Epithelial cell of esophagus (primary cell): ENCODE data around the gene SNX32.
A peak's percentile ranks its signal among the peaks of the same experiment; 100 is the strongest.
"Not testable (repeated sequence)": the region's sequence is repeated elsewhere in the genome, so short reads cannot be mapped to it uniquely, and the experiment has no call there.

ENCODE experiments used
- DNase-seq: peaks from one replicate; pipeline ENCODE4 v3.0.0; 2010; ENCODE audit warnings: low read depth
- H3K4me3 ChIP-seq: 2 replicates; pipeline ENCODE4 v1.5.1; 2011; ENCODE audit warnings: mild to moderate bottlenecking, low read length, control low read depth
- TF ChIP-seq, protein P1 (sequence below): IDR thresholded peaks from 2 replicates; pipeline ENCODE4 v1.5.1; 2011; ENCODE audit warnings: low read depth, mild to moderate bottlenecking, low read length, control low read depth, inconsistent platforms; ENCODE audit not compliant: insufficient read depth; ENCODE audit errors: missing control alignments

SNX32 gene

DNA sequence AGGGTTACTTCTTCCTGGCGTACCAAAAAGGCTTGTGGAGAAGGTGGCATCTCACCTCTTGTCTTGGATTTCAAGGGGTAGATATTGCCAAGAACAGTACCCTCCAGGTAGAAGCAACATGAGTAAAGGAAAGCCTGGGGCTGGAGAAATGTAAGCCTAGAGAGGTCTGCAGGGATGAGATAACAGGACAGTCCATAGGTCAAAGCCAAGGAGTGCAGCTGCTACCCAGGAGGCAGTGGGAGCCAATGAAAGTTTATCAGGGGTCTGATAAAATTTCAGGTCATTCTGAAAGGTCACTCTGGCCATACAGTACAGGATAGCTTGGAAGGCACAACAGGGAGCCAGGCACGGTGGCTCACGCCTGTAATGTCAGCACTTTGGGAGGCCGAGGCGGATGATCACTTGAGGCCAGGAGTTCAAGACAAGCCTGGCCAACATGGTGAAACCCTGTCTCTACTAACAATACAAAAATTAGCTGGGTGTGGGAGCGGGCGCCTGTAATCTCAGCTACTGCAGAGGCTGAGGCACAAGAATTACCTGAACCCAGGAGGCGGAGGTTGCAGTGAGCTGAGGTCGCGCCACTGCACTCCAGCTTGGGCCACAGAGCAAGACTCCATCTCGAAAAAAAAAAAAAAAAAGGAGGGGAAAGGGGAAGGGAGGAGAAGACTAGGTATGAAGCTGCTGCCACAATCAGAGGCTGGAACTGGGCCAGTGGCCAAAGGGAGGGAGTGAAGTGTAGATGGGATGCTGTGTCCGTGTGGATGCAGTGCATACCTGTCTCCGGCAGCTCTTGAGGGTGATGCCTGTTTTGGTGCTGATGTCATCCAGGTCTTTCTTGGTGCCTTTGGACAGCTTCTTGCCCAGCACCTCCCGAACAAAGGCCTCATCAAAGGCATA lies 53.3 kb downstream of the SNX32 start:
- no peak for DNase-seq
- TF ChIP-seq, protein P1, sequence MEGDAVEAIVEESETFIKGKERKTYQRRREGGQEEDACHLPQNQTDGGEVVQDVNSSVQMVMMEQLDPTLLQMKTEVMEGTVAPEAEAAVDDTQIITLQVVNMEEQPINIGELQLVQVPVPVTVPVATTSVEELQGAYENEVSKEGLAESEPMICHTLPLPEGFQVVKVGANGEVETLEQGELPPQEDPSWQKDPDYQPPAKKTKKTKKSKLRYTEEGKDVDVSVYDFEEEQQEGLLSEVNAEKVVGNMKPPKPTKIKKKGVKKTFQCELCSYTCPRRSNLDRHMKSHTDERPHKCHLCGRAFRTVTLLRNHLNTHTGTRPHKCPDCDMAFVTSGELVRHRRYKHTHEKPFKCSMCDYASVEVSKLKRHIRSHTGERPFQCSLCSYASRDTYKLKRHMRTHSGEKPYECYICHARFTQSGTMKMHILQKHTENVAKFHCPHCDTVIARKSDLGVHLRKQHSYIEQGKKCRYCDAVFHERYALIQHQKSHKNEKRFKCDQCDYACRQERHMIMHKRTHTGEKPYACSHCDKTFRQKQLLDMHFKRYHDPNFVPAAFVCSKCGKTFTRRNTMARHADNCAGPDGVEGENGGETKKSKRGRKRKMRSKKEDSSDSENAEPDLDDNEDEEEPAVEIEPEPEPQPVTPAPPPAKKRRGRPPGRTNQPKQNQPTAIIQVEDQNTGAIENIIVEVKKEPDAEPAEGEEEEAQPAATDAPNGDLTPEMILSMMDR: no peak
- peak overlapping the region; percentile 90 for H3K4me3 ChIP-seq

DNA sequence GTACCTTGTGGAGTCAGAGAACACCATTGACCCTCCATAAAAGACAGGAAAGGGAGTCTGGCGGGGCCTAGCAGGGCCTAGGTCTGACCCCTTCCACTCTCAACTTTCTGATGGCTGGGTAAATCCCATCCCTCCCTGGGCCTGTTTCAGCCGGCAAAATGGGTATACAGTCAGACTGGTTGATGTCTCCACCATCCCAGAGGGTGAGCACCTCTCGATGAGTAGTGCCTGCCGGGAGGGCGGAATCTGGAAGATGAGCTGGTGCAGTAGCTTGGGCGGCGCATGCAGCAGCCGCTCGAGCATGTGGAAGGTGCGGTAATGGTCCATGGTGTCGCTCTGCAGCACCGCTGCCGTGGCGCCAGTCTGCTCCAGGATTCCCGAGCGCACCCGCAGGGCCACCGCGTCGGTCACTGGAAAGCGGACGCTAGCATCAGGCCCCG lies 54.0 kb downstream of the SNX32 start:
- peak; percentile 69 for DNase-seq
- TF ChIP-seq, protein P1: no peak
- peak overlapping the region; percentile 90 for H3K4me3 ChIP-seq

GRCh38 chr11:65888163-65888814 lies 54.5 kb downstream of the SNX32 start, which contains the start of gene FIBP:
TSS of gene FIBP (minus strand) at chr11:65888471. CDS start at chr11:65888418, 53 bp downstream.
- H3K4me3 ChIP-seq: peak within 1 kb of the TSS; percentile 90
- peak; percentile 98 for DNase-seq
- TF ChIP-seq, protein P1: peak; percentile 68

DNA sequence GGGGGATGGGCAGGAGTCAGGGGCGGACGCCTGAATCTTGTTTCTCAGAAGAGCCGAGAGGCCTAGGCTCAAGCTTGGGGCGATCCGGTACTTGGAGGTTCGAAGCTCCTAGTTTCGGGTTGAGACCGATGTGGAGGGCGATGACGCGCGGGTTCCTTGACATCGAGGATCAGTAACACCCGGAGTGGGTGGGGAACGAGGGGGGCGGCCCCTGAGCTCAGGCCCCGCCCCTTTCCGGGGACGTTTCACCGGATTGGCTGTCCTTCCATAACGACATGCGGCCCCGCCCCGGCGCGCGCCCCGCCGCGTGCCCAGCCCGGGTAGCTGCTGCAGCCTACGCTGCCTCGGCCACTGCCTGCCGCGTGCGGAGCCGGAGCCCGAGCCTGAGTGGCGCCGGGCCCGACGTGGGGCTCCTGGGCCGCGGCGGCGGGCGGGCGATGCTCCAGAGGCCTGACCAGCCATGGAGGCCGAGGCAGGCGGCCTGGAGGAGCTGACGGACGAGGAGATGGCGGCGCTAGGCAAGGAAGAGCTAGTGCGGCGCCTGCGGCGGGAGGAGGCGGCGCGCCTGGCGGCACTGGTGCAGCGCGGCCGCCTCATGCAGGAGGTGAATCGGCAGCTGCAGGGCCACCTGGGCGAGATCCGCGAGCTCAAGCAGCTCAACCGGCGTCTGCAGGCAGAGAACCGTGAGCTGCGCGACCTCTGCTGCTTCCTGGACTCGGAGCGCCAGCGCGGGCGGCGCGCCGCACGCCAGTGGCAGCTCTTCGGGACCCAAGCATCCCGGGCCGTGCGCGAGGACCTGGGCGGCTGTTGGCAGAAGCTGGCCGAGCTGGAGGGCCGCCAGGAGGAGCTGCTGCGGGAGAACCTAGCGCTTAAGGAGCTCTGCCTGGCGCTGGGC lies 56.8 kb downstream of the SNX32 start, which contains the start of gene CCDC85B:
Gene CCDC85B (plus strand): TSS at position 350 of the 895 bp plus-strand sequence. CDS start 111 bp downstream, at position 461.
- TF ChIP-seq, protein P1: no peak
- H3K4me3 ChIP-seq: peak within 1 kb of the TSS; percentile 67
- peak; percentile 97 for DNase-seq

GRCh38 chr11:65891219-65892136 lies 57.7 kb downstream of the SNX32 start:
- TF ChIP-seq, protein P1: peak; percentile 8
- DNase-seq: no peak
- H3K4me3 ChIP-seq: peak overlapping the region; percentile 67

DNA sequence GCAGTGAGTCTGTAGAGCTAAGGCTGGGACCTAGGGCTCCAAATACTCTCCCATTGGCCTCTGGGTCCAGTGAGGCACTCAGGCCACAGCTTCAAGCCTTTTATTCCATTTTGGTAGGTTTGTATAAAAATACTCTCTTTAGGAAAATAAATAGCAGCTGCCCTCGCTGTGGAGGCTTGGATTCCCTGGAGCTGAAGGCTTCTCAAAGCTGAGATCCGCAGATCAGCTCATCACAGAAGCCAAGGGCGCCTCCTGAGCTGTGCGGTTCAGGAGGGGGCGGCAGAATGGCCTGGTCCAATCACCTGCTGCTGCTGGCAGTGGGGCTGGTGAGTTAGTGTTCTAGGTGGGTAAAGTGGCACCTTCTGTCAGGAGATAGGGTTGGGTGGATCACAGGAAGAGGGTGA lies 58.4 kb downstream of the SNX32 start:
- H3K4me3 ChIP-seq: peak overlapping the region; percentile 67
- DNase-seq: not testable (repeated sequence)
